Neural cell (in vitro differentiated cells): ENCODE measurements around the gene PSRC1. TPM values are rescaled to one million over a fixed set of nuclear protein-coding genes. Genes with fewer than 3 reads are reported as not detected.

Experiments used
- H2AFZ ChIP-seq: fragments of 200-600, 300-800 bp; sonication (generic), shearing (Covaris generic); 2 replicates; pipeline ENCODE4 v1.6.0; 2014; ENCODE audit warnings: low read depth, mild to moderate bottlenecking, antibody characterized with exemption, low read length, moderate library complexity
- H3F3A ChIP-seq: fragments of 200-600 bp; shearing (Covaris generic); 2 replicates; pipeline ENCODE4 v1.6.1; 2016; ENCODE audit warnings: mild to moderate bottlenecking, moderate library complexity, mixed read lengths, antibody characterized with exemption, low read length; ENCODE audit not compliant: insufficient read depth, poor library complexity, severe bottlenecking
- H3K27ac ChIP-seq: fragments of 200-600, 300-800 bp; sonication (generic), shearing (Covaris generic); 2 replicates; pipeline ENCODE4 v1.5.1; 2014; ENCODE audit warnings: mild to moderate bottlenecking, low read length, moderate library complexity
- H3K27me3 ChIP-seq: fragments of 300-800, 200-600 bp; sonication (generic), shearing (Covaris generic); 2 replicates; pipeline ENCODE4 v1.6.0; 2014; ENCODE audit warnings: mild to moderate bottlenecking, low read depth, low read length, moderate library complexity; ENCODE audit not compliant: insufficient read depth
- H3K36me3 ChIP-seq: fragments of 300-800, 200-600 bp; sonication (generic), shearing (Covaris generic); 2 replicates; pipeline ENCODE4 v1.5.1; 2014; ENCODE audit warnings: mild to moderate bottlenecking, antibody characterized with exemption, low read length, moderate library complexity; ENCODE audit not compliant: insufficient read depth
- H3K4me2 ChIP-seq: fragments of 300-800, 200-600 bp; sonication (generic), shearing (Covaris generic); 2 replicates; pipeline ENCODE4 v1.6.0; 2014; ENCODE audit warnings: mild to moderate bottlenecking, low read length
- H3K4me3 ChIP-seq: fragments of 300-800, 200-600 bp; sonication (generic), shearing (Covaris generic); 2 replicates; pipeline ENCODE4 v1.5.1; 2014; ENCODE audit warnings: mild to moderate bottlenecking, low read length, moderate library complexity
- H3K79me2 ChIP-seq: fragments of 200-600 bp; shearing (Covaris generic); replicated peaks from 2 replicates; pipeline ENCODE4 v1.6.0; 2014; ENCODE audit warnings: mild to moderate bottlenecking, low read length, moderate library complexity; ENCODE audit not compliant: insufficient read depth
- H3K9ac ChIP-seq: fragments of 300-800, 200-600 bp; sonication (generic), shearing (Covaris generic); 2 replicates; pipeline ENCODE4 v1.6.1; 2016; ENCODE audit warnings: mild to moderate bottlenecking, low read length, mixed read lengths
- H3K9me2 ChIP-seq: fragments of 200-600 bp; shearing (Covaris generic); 2 replicates; pipeline ENCODE4 v1.6.1; 2016; ENCODE audit warnings: mild to moderate bottlenecking, low read length, mixed read lengths; ENCODE audit not compliant: insufficient read depth
- H3K9me3 ChIP-seq: fragments of 200-600, 300-800 bp; sonication (generic), shearing (Covaris generic); 2 replicates; pipeline ENCODE4 v1.6.1; 2016; ENCODE audit warnings: mild to moderate bottlenecking, mixed run types, low read length, moderate library complexity, mixed read lengths
- H4K20me1 ChIP-seq: fragments of 200-600 bp; shearing (Covaris generic); 2 replicates; pipeline ENCODE4 v1.6.1; 2016; ENCODE audit warnings: mild to moderate bottlenecking, mixed run types; ENCODE audit not compliant: insufficient read depth
- CTCF ChIP-seq: fragments of 450-650 bp; IDR thresholded peaks from 2 replicates; pipeline ENCODE4 v1.5.1; 2014; ENCODE audit warnings: antibody characterized with exemption, mild to moderate bottlenecking, moderate library complexity; ENCODE audit not compliant: poor library complexity, severe bottlenecking
- EP300 ChIP-seq: fragments of 450-650 bp; conservative IDR thresholded peaks from 2 replicates; pipeline ENCODE4 v1.6.1; 2014; ENCODE audit warnings: antibody characterized with exemption, mild to moderate bottlenecking, moderate library complexity; ENCODE audit not compliant: poor library complexity, severe bottlenecking
- EZH2 ChIP-seq: fragments of 200-600, 300-800 bp; shearing (Covaris generic), sonication (generic); IDR thresholded peaks from 2 replicates; pipeline ENCODE4 v1.6.1; 2014; ENCODE audit warnings: antibody characterized with exemption, low read length, borderline replicate concordance, mild to moderate bottlenecking; ENCODE audit not compliant: insufficient read depth, poor library complexity, severe bottlenecking
- MXI1 ChIP-seq: fragments of 450-650 bp; conservative IDR thresholded peaks from 2 replicates; pipeline ENCODE4 v1.6.1; 2014; ENCODE audit warnings: antibody characterized with exemption, mild to moderate bottlenecking; ENCODE audit not compliant: poor library complexity, severe bottlenecking
- POLR2AphosphoS5 ChIP-seq: IDR thresholded peaks from 2 replicates; pipeline ENCODE4 v1.6.1; 2012
- RAD21 ChIP-seq: fragments of 450-650 bp; conservative IDR thresholded peaks from 2 replicates; pipeline ENCODE4 v1.6.1; 2014; ENCODE audit warnings: antibody characterized with exemption, mild to moderate bottlenecking, moderate library complexity
- REST ChIP-seq: IDR thresholded peaks from 2 replicates; pipeline ENCODE4 v1.6.1; 2012; ENCODE audit warnings: borderline replicate concordance
- SMC3 ChIP-seq: fragments of 450-650 bp; conservative IDR thresholded peaks from 2 replicates; pipeline ENCODE4 v1.6.1; 2014; ENCODE audit warnings: antibody characterized with exemption, mild to moderate bottlenecking, moderate library complexity; ENCODE audit not compliant: poor library complexity
- TAF1 ChIP-seq: IDR thresholded peaks from 2 replicates; pipeline ENCODE4 v1.6.1; 2012; ENCODE audit warnings: low read depth
- polyA plus RNA-seq: library from polyadenylated mRNA; depleted of rRNA; stranded (reverse); fragments of >200 nt; gene quantifications from 2 replicates; pipeline ENCODE4 v1.2.3, GENCODE V29; 2014

Gene PSRC1
- polyA plus RNA-seq, 1 donor from 2014 or later = 5.4 TPM

- Histone ChIP-seq H3K4me2 (peak overlapping the region; percentile 97), H3F3A (no peaks in the 10 kb centered on the region), H3K9me2 (no peaks in the 10 kb centered on the region), H4K20me1 (no peaks in the 10 kb centered on the region), H3K79me2 (peaks cover 66% of the 10 kb centered on the region), H3K27me3 (no peaks in the 10 kb centered on the region), H2AFZ (peak overlapping the region; percentile 66), H3K4me3 (peak overlapping the region; percentile 75), H3K27ac (peak overlapping the region; percentile 70), H3K9ac (peak overlapping the region; percentile 76), H3K36me3 (peaks cover 12% of the 10 kb centered on the region), H3K9me3 (no peaks in the 10 kb centered on the region)
- TF ChIP-seq TAF1 (no peak), CTCF (no peak), REST (no peak), RAD21 (no peak), MXI1 (no peak), EP300 (no peak), EZH2 (no peak), POLR2AphosphoS5 (no peak), SMC3 (no peak)
Measured at GRCh38 chr1:109254621-109255096, 28.3 kb downstream of the PSRC1 start.

- peaks cover 66% of the 10 kb centered on the region for H3K79me2 ChIP-seq
- H3K27ac ChIP-seq = peak overlapping the region; percentile 70
- H3K27me3 ChIP-seq = no peaks in the 10 kb centered on the region
- H3K4me2 ChIP-seq = peak overlapping the region; percentile 97
- H3K9ac ChIP-seq = peak overlapping the region; percentile 76
- H3K9me3 ChIP-seq = no peaks in the 10 kb centered on the region
- TF ChIP-seq MXI1 = no peak
- TF ChIP-seq REST = peak; percentile 49
- TF ChIP-seq TAF1 = peak; percentile 3
- no peak for TF ChIP-seq EZH2
- TF ChIP-seq RAD21 = no peak
- peak; percentile 10 for TF ChIP-seq POLR2AphosphoS5
- TF ChIP-seq SMC3 = no peak
- TF ChIP-seq EP300 = no peak
- no peak for TF ChIP-seq CTCF
- no peaks in the 10 kb centered on the region for H3K9me2 ChIP-seq
- H4K20me1 ChIP-seq = no peaks in the 10 kb centered on the region
- no peaks in the 10 kb centered on the region for H3F3A ChIP-seq
- peak overlapping the region; percentile 75 for H3K4me3 ChIP-seq
- H2AFZ ChIP-seq = peak overlapping the region; percentile 66
- H3K36me3 ChIP-seq = peaks cover 12% of the 10 kb centered on the region
Measured at GRCh38 chr1:109253803-109254620, 28.9 kb downstream of the PSRC1 start.
